Neural cell (in vitro differentiated cells): ENCODE measurements around the gene CRYBA4. TPM values are rescaled to one million over a fixed set of nuclear protein-coding genes. Genes with fewer than 3 reads are reported as not detected.
A peak's percentile ranks its signal among the peaks of the same experiment; 100 is the strongest.

Experiments
- H2AFZ ChIP-seq: fragments of 200-600, 300-800 bp; sonication (generic), shearing (Covaris generic); 2 replicates; pipeline ENCODE4 v1.6.0; 2014; ENCODE audit warnings: low read depth, mild to moderate bottlenecking, antibody characterized with exemption, low read length, moderate library complexity
- H3F3A ChIP-seq: fragments of 200-600 bp; shearing (Covaris generic); 2 replicates; pipeline ENCODE4 v1.6.1; 2016; ENCODE audit warnings: mild to moderate bottlenecking, moderate library complexity, mixed read lengths, antibody characterized with exemption, low read length; ENCODE audit not compliant: insufficient read depth, poor library complexity, severe bottlenecking
- H3K27ac ChIP-seq: fragments of 200-600, 300-800 bp; sonication (generic), shearing (Covaris generic); 2 replicates; pipeline ENCODE4 v1.5.1; 2014; ENCODE audit warnings: mild to moderate bottlenecking, low read length, moderate library complexity
- H3K27me3 ChIP-seq: fragments of 300-800, 200-600 bp; sonication (generic), shearing (Covaris generic); 2 replicates; pipeline ENCODE4 v1.6.0; 2014; ENCODE audit warnings: mild to moderate bottlenecking, low read depth, low read length, moderate library complexity; ENCODE audit not compliant: insufficient read depth
- H3K36me3 ChIP-seq: fragments of 300-800, 200-600 bp; sonication (generic), shearing (Covaris generic); 2 replicates; pipeline ENCODE4 v1.5.1; 2014; ENCODE audit warnings: mild to moderate bottlenecking, antibody characterized with exemption, low read length, moderate library complexity; ENCODE audit not compliant: insufficient read depth
- H3K4me2 ChIP-seq: fragments of 300-800, 200-600 bp; sonication (generic), shearing (Covaris generic); 2 replicates; pipeline ENCODE4 v1.6.0; 2014; ENCODE audit warnings: mild to moderate bottlenecking, low read length
- H3K4me3 ChIP-seq: fragments of 300-800, 200-600 bp; sonication (generic), shearing (Covaris generic); 2 replicates; pipeline ENCODE4 v1.5.1; 2014; ENCODE audit warnings: mild to moderate bottlenecking, low read length, moderate library complexity
- H3K79me2 ChIP-seq: fragments of 200-600 bp; shearing (Covaris generic); replicated peaks from 2 replicates; pipeline ENCODE4 v1.6.0; 2014; ENCODE audit warnings: mild to moderate bottlenecking, low read length, moderate library complexity; ENCODE audit not compliant: insufficient read depth
- H3K9ac ChIP-seq: fragments of 300-800, 200-600 bp; sonication (generic), shearing (Covaris generic); 2 replicates; pipeline ENCODE4 v1.6.1; 2016; ENCODE audit warnings: mild to moderate bottlenecking, low read length, mixed read lengths
- H3K9me2 ChIP-seq: fragments of 200-600 bp; shearing (Covaris generic); 2 replicates; pipeline ENCODE4 v1.6.1; 2016; ENCODE audit warnings: mild to moderate bottlenecking, low read length, mixed read lengths; ENCODE audit not compliant: insufficient read depth
- H3K9me3 ChIP-seq: fragments of 200-600, 300-800 bp; sonication (generic), shearing (Covaris generic); 2 replicates; pipeline ENCODE4 v1.6.1; 2016; ENCODE audit warnings: mild to moderate bottlenecking, mixed run types, low read length, moderate library complexity, mixed read lengths
- H4K20me1 ChIP-seq: fragments of 200-600 bp; shearing (Covaris generic); 2 replicates; pipeline ENCODE4 v1.6.1; 2016; ENCODE audit warnings: mild to moderate bottlenecking, mixed run types; ENCODE audit not compliant: insufficient read depth
- EP300 ChIP-seq: fragments of 450-650 bp; conservative IDR thresholded peaks from 2 replicates; pipeline ENCODE4 v1.6.1; 2014; ENCODE audit warnings: antibody characterized with exemption, mild to moderate bottlenecking, moderate library complexity; ENCODE audit not compliant: poor library complexity, severe bottlenecking
- MXI1 ChIP-seq: fragments of 450-650 bp; conservative IDR thresholded peaks from 2 replicates; pipeline ENCODE4 v1.6.1; 2014; ENCODE audit warnings: antibody characterized with exemption, mild to moderate bottlenecking; ENCODE audit not compliant: poor library complexity, severe bottlenecking
- POLR2AphosphoS5 ChIP-seq: IDR thresholded peaks from 2 replicates; pipeline ENCODE4 v1.6.1; 2012
- RAD21 ChIP-seq: fragments of 450-650 bp; conservative IDR thresholded peaks from 2 replicates; pipeline ENCODE4 v1.6.1; 2014; ENCODE audit warnings: antibody characterized with exemption, mild to moderate bottlenecking, moderate library complexity
- SMC3 ChIP-seq: fragments of 450-650 bp; conservative IDR thresholded peaks from 2 replicates; pipeline ENCODE4 v1.6.1; 2014; ENCODE audit warnings: antibody characterized with exemption, mild to moderate bottlenecking, moderate library complexity; ENCODE audit not compliant: poor library complexity
- polyA plus RNA-seq: library from polyadenylated mRNA; depleted of rRNA; stranded (reverse); fragments of >200 nt; gene quantifications from 2 replicates; pipeline ENCODE4 v1.2.3, GENCODE V29; 2014
- small RNA-seq, 3 experiments: library from RNA; depleted of rRNA; stranded (forward); fragments of <200 nt; gene quantifications; one replicate each; pipeline ENCODE3, GENCODE V24; 2012
- TF ChIP-seq, protein P1 (sequence below): fragments of 450-650 bp; IDR thresholded peaks from 2 replicates; pipeline ENCODE4 v1.5.1; 2014; ENCODE audit warnings: antibody characterized with exemption, mild to moderate bottlenecking, moderate library complexity; ENCODE audit not compliant: poor library complexity, severe bottlenecking

Gene CRYBA4
- polyA plus RNA-seq, 1 donor from 2014 or later = not detected

DNA sequence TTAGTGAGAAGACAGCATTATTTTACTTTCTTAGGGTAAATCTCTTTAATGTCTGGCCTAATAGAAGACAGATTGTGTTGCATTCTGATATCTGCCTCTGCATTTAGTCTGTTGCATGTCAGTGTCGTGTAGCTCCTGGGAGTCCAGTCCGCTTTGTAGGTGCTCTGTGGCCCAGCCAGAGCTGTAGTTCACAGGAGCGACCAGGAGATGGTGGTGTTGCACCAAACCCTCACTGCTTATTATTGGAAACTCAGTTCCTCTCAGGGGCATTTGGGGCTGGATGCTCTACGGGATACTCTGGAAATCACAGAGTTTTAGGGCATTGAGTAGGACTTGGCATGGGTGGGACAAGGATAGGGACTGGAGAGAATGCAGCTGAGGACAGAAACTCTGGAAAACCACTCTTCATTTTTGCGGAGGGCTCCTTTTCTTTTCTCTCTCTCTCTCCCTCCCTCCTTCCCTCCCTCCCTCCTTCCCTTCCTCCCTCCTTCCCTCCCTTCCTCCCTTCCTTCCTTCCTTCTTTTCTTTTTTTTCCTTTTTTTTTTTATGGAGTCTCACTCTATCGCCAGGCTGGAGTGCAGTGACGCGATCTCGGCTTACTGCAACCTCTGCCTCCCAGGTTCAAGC is 57.4 kb downstream of the CRYBA4 start:
- no peaks in the 10 kb centered on the region for H3K36me3 ChIP-seq
- TF ChIP-seq, protein P1, sequence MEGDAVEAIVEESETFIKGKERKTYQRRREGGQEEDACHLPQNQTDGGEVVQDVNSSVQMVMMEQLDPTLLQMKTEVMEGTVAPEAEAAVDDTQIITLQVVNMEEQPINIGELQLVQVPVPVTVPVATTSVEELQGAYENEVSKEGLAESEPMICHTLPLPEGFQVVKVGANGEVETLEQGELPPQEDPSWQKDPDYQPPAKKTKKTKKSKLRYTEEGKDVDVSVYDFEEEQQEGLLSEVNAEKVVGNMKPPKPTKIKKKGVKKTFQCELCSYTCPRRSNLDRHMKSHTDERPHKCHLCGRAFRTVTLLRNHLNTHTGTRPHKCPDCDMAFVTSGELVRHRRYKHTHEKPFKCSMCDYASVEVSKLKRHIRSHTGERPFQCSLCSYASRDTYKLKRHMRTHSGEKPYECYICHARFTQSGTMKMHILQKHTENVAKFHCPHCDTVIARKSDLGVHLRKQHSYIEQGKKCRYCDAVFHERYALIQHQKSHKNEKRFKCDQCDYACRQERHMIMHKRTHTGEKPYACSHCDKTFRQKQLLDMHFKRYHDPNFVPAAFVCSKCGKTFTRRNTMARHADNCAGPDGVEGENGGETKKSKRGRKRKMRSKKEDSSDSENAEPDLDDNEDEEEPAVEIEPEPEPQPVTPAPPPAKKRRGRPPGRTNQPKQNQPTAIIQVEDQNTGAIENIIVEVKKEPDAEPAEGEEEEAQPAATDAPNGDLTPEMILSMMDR = peak; percentile 97
- TF ChIP-seq POLR2AphosphoS5 (peak; percentile 36), MXI1 (no peak), EP300 (no peak), SMC3 (peak; percentile 97), RAD21 (peak; percentile 98)
- H3K9ac ChIP-seq = peak overlapping the region; percentile 24
- no peaks in the 10 kb centered on the region for H4K20me1 ChIP-seq
- H3F3A ChIP-seq = no peaks in the 10 kb centered on the region
- no peak overlapping the region for H3K4me2 ChIP-seq
- H3K9me3 ChIP-seq = peaks cover 3% of the 10 kb centered on the region
- no peak overlapping the region for H2AFZ ChIP-seq
- no peaks in the 10 kb centered on the region for H3K9me2 ChIP-seq
- H3K27me3 ChIP-seq = no peaks in the 10 kb centered on the region
- no peaks in the 10 kb centered on the region for H3K79me2 ChIP-seq
- no peak overlapping the region for H3K4me3 ChIP-seq
- H3K27ac ChIP-seq = no peak overlapping the region

Small RNAs within 50 kb of the gene (small RNA-seq; reads per million reads assigned to genes)
- 0 reads per million in 3 experiments for gene RF01874

Other genes with a start within 250 kb of the CRYBA4 start
- gene ASPHD2, start 192.7 kb upstream of the CRYBA4 start, polyA plus RNA-seq = 16.7 and 18.7 TPM in 2 replicates
- 51.9 and 54.1 TPM in 2 replicates for gene HPS4, start 138.2 kb upstream of the CRYBA4 start, polyA plus RNA-seq
- gene SRRD, start 138.1 kb upstream of the CRYBA4 start, polyA plus RNA-seq = 29.3 and 33.9 TPM in 2 replicates
- gene TFIP11, start 109.5 kb upstream of the CRYBA4 start, polyA plus RNA-seq = 24.9 and 49.8 TPM in 2 replicates
- 16.6 and 20.5 TPM in 2 replicates for gene TPST2, start 31.8 kb upstream of the CRYBA4 start, polyA plus RNA-seq
- not detected in 2 replicates for gene CRYBB1, start 3.9 kb upstream of the CRYBA4 start, polyA plus RNA-seq
- 529 and 710 TPM in 2 replicates for gene MIAT, start 35.6 kb downstream of the CRYBA4 start, polyA plus RNA-seq